Measurements from ENCODE around the gene CALN1.
"Not testable (repeated sequence)": the region's sequence is repeated elsewhere in the genome, so short reads cannot be mapped to it uniquely, and the experiment has no call there.

Gene CALN1

GRCh38 chr7:71871446-71871845 lies 540.7 kb downstream of the CALN1 start:
- DNase-seq (ENCODE audit: low read depth, low spot score) = no peak

DNA sequence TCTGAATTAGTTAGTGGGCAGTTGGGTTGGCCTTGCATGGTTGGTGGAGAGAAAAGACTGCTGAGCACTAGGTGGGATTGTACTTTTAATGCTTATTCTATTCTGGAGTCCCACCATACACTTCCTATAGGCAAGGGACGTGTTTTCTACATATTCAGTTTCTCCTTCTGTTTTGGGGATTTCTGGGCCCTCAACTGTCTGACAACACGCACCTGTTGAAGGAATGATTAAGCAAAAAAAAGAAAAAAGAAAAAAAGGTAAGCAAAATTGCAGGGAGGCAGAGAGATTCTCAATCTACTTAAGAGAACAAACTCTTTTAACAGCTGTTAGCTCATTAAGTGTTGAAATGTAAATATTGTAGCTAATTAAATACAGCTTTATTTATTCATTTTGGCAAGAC lies 541.3 kb downstream of the CALN1 start:
- DNase-seq (ENCODE audit: low read depth, low spot score) = no peak

DNA sequence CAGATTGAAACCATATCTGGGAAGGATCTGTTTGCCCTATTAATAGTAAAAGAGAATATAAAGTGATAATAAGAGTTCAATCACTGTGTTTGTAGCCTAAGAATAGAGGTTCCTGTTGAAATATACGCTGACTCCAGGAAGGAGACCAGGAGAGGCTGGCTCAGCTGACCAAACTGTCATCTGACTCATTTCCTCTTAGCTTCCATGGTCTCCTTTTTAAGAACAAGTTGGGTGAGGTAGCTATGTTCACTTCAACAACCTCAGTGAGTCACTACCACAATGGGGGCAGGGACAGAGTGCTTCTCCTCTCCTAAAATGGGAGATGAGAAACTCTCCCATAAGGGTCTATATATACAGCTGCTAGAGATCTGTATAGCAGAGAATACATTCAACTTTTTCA lies 543.3 kb downstream of the CALN1 start:
- no peak for DNase-seq (ENCODE audit: low read depth, low spot score)

DNA sequence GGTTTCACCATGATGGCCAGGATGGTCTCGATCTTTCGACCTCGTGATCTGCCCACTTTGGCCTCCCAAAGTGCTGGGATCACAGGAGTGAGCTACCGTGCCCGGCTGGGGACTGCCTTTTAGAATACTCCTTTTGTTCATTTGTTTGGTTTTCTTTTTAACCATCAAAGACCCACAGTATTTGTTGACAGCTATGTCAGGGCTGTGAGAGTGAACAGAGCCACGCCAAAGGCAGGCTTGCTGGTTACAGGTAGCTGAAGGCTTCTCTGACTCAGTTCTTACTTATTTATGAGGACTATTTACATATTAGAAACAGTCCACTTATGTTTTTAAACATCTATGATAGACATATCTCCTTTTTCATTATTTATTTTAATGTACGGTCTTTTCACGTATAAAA lies 544.5 kb downstream of the CALN1 start:
- no peak for DNase-seq (ENCODE audit: low read depth, low spot score)

- DNase-seq (ENCODE audit: low read depth, low spot score) = no peak
These were observed 547.0 kb downstream of the CALN1 start for GRCh38 chr7:71865172-71865571.

- DNase-seq (ENCODE audit: low read depth, low spot score) = no peak
These were observed 548.0 kb downstream of the CALN1 start for GRCh38 chr7:71864130-71864529.

DNA sequence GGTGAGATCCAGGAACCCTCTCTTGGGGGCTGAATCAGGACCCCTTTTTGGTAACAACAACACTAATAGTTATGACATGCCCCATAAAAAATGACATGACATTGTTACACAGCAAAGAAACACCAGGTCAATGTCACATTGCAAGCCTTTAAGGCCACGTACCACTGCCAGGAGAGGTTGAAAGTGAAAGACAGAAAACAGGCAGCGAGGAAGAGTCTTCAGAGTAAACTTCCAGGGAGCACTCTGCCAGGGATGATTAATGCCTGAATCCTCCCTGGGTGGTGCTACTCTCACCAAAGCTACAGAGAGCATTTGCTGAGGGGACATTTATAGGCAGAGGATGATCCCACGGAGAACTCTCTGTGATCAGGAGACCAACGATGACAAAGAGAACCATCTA lies 551.6 kb downstream of the CALN1 start:
- no peak for DNase-seq (ENCODE audit: low read depth, low spot score)

GRCh38 chr7:71857338-71857737 lies 554.8 kb downstream of the CALN1 start:
- no peak for DNase-seq (ENCODE audit: low read depth, low spot score)

DNA sequence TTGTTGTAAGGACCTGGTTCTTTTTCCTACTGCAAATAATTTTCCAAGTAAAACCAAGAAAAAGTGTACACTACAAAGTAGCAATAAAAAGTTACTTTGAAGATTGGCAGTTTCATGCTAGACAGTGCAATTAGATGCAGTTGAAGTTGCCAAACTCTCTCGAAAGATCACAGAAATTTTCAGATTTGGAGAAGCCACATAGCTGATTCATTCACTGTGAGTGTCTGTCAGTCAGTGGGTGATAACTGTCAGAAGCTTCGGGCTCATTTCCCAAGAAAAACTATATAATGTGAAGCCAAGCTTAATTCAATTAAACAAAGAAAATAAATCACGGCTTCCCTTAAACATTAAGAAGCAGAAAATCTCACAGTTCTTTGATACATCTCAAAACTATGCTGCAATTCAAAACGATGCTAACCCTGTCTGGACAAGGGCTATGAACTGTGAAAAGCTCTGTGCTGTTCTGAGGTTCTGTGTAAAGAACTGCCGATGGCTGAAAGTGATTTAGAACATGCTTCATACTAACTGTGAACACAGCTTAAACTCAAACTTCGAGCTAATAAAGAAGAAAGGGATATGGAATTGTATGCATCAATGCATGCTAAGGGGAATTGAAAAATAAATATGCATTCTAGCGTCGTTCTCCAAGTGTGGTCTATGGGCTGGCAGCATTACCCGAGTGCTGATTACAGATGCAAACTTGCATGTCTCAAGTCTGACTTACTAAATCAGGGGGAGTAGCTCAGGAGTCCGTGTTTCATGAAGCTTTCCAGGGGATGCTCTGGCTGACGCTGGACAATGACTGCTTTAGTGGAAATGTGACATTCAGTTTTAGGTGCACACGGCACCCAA lies 557.4 kb downstream of the CALN1 start:
- DNase-seq (ENCODE audit: low read depth, low spot score) = no peak

- no peak for DNase-seq (ENCODE audit: low read depth, low spot score)
These were observed 560.2 kb downstream of the CALN1 start for GRCh38 chr7:71851776-71852498.

DNA sequence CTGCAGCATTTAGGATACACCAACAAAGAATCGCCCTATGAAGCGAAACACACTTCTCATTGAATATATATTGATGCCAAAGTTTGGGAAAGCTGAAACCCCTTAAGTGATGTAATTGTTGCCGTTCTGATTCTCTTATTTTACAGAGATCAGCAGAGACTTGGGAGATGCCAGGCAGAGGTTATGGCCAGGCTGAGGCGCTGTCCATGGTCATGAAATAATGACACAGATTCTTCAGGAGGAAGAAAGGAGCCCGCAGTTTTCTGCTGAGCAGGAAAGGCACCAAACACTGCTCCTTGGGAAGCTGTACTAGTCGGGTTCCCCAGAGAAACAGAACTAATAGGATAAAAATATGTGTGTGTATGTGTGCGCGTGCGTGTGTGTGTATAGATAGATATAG lies 566.0 kb downstream of the CALN1 start:
- no peak for DNase-seq (ENCODE audit: low read depth, low spot score)

- no peak for DNase-seq (ENCODE audit: low read depth, low spot score)
These were observed 568.5 kb downstream of the CALN1 start for GRCh38 chr7:71843676-71844075.

DNA sequence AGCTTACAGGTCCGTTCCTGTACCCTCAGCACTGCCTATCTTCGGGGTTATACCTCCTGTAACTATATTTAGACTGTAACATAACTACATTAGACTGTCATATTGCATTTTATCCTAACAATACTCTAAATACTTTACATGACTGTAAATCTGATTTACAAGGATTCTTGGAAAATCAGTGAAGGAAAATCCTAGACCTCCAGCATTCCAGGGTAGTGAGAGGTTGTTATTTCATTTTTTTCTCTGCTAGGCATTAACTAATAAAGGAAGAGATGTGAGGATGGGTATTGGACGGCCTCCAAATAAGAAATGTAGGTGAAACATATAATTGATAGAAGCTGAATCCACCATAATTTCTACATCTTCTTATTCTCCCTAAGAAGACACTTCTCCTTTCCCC lies 569.4 kb downstream of the CALN1 start:
- DNase-seq (ENCODE audit: low read depth, low spot score) = no peak

GRCh38 chr7:71842381-71842780 lies 569.8 kb downstream of the CALN1 start:
- no peak for DNase-seq (ENCODE audit: low read depth, low spot score)

DNA sequence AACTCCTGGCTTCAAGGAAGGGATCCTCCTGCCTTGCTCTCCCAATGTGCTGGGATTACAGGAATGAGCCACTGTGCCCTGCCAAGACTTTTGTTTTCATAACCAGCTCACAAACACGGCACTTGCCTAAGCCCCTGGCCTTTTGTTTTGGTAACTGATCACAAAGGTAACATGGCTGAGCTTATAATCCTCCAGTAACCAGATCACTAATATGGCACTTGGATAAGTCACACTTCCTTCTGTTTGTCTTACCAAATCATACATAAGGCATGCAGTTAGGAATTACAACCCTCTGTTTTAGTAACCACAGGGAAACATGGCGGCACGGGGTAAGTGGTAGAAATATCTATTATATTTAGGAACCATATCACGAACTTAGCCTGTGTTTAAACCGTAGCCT lies 577.1 kb downstream of the CALN1 start:
- DNase-seq (ENCODE audit: low read depth, low spot score) = no peak

- no peak for DNase-seq (ENCODE audit: low read depth, low spot score)
These were observed 582.6 kb downstream of the CALN1 start for GRCh38 chr7:71829515-71829914.

GRCh38 chr7:71828361-71828760 lies 583.8 kb downstream of the CALN1 start:
- no peak for DNase-seq (ENCODE audit: low read depth, low spot score)

- DNase-seq (ENCODE audit: low read depth, low spot score) = no peak
These were observed 586.0 kb downstream of the CALN1 start for GRCh38 chr7:71826141-71826540.

DNA sequence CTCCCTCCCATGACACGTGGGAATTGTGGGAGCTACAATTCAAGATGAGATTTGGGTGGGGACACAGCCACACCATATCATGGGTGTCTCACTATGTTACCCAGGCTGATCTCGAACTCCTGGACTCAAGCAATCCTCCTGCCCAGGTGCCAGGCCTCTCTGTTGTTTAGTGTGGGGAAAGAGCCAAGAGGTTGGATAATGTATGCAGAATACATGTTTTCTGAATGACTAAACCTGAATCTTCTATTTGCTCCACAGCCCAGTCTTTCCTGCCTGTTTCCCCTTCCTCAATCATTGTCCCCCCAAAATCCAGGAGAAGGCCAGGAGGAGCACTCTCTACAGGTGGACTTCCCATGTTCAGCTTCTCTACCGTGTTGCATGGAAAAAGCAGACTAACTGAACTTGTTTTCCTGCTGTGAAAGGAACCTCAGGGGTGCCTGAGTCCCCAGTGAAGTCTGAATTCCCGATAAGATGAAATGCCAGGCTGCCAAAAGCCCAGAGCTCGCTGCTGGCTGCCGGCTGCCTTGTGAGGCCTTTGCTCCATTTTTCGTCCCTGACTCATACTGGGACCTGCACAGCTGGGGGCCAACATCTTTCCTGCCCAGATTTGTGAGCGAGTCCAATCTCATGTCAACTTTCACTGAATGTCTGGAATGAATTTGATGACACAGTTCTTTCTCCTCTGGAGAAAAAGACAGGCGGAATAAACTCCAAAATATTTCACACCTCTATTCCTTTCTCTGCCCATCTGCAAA lies 588.0 kb downstream of the CALN1 start:
- no peak for DNase-seq (ENCODE audit: low read depth, low spot score)

DNA sequence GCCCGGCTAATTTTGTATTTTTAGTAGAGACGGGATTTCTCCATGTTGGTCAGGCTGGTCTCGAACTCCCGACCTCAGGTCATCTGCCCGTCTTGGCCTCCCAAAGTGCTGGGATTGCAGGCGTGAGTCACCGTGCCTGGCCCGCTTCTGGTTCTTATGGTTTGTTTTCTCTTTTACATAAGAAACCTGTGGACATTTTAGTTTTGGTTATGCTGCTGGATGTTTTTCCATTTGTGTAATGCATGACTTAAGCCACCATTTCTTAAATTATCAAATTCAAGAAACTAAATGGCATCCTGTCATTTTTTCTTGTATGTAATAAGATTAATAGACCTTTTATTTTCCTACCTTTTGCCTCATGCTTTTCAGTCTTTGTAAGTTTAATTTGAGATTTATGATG lies 589.7 kb downstream of the CALN1 start:
- DNase-seq (ENCODE audit: low read depth, low spot score) = not testable (repeated sequence)

- DNase-seq (ENCODE audit: low read depth, low spot score) = no peak
These were observed 594.2 kb downstream of the CALN1 start for GRCh38 chr7:71817916-71818315.

DNA sequence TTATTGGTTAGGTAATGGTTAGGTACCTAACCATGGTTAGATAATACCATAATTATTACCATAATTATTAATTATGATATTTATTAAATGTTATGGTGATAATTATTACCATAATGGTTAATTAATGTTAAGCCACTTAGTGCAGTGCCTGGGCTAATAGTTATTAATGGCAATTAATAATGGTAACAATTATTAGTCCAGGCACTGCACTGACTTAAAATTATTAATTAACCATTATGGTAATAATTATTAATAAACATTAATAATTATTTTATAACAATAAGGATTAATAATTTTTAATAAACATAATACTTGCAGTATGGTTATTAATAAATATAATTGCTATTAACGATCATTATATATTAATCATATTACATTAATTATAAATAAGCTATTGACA lies 604.0 kb downstream of the CALN1 start:
- DNase-seq (ENCODE audit: low read depth, low spot score) = no peak

Data from activated naive CD8-positive, alpha-beta T cell treated with anti-CD3 and anti-CD28 coated beads, Interleukin-2, amount 50 U/mL, for 16 hours (primary cell).